Right renal cortex interstitium (tissue), 3 donors: Measurements from ENCODE around the gene PTBP1. TPM values are rescaled to one million over a fixed set of nuclear protein-coding genes. Genes with fewer than 3 reads are reported as not detected.
"Not testable (repeated sequence)": the region's sequence is repeated elsewhere in the genome, so short reads cannot be mapped to it uniquely, and the experiment has no call there.

Experiments
- DNase-seq, 3 donors: peaks; one replicate each; pipeline ENCODE4 v3.0.0-alpha.2; 2013; ENCODE audit warnings: low read depth in 3 of 3, low spot score in 2 of 3
- polyA plus RNA-seq, 3 donors: library from polyadenylated mRNA; unstranded; fragments of 120-200 nt; gene quantifications; one replicate each; pipeline ENCODE4 v1.2.1, GENCODE V29; 2013; ENCODE audit not compliant: insufficient read length in 3 of 3

Gene PTBP1
- polyA plus RNA-seq, 3 donors: 356 to 395 (median 364) TPM

DNA sequence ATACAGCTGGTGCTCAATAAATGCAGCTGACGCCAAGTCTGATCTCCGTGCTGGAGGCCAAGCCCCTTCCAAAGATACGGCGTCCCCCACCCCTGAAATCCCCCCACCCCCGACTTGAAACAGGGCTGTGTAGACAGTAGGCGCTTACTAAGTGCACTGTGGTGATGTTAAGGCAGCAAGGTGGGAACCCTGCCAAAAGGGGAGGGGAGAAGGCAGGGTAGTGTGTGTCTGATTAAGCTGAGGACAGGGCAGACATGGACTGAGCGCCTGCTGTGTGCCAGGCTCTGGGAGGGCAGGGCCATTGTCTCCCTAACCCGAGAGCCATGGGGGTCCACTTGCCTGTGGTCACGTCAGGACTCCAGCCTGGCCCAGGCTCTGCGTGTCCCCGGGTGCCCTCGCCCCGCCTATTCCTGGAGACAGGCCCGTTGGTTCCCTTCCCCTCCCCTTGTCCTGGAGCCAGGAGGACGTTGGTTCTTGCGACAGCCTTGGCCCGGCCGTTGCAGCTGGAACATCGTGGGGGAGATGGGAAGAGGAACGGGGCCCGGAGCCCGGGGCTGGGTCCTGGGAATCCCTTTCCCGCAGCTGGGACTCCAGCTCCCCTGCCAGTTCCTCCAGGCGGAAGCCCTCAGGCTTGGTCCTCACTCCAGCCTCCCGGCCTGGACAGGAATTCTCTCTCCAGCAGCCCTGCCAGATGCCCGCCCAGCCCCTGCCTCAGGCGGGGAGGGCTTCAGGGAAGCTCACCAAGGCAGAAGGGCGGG, 53.1 kb downstream of the PTBP1 start:
- no peak for DNase-seq

DNA sequence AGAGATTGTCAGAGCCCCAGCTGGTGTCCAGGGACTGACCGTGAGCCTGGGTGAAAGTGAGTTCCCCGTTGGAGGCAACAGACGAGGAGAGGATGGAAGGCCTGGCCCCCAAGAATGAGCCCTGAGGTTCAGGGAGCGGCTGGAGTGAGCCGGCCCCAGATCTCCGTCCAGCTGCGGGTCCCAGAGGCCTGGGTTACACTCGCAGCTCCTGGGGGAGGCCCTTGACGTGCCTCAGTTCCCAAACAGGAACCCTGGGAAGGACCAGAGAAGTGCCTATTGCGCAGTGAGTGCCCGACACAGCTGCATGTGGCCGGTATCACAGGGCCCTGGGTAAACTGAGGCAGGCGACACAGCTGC, 53.7 kb downstream of the PTBP1 start:
- no peak for DNase-seq

DNA sequence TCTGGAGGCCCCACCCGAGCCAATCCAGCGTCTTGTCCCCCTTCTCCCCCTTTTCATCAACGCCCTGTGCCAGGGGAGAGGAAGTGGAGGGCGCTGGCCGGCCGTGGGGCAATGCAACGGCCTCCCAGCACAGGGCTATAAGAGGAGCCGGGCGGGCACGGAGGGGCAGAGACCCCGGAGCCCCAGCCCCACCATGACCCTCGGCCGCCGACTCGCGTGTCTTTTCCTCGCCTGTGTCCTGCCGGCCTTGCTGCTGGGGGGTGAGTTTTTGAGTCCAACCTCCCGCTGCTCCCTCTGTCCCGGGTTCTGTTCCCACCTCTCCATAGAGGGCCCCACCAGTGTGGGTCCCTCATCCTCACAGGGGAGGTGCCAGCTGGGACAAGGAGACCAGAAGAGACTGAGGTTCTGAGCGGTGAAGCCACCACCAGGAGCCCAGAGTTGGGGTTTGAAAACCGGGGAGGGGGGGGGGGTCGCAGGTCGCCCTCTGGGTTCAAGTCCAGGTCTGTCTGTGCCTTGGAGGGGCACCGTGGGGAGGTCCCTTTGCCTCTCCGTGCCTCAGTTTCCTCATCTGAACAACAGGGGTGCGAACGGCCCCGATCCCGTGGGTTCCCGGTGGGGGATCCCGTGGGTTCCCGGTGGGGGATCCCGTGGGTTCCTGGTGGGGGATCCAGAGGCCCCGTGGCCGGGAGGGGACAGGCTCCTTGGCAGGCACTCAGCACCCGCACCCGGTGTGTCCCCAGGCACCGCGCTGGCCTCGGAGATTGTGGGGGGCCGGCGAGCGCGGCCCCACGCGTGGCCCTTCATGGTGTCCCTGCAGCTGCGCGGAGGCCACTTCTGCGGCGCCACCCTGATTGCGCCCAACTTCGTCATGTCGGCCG, 55.1 kb downstream of the PTBP1 start, which contains the start of gene ELANE:
Gene ELANE, plus strand, starts transcription at position 168 of the 878 bp plus-strand sequence. Its CDS starts 26 bp downstream, at position 194.
- no peak for DNase-seq

DNA sequence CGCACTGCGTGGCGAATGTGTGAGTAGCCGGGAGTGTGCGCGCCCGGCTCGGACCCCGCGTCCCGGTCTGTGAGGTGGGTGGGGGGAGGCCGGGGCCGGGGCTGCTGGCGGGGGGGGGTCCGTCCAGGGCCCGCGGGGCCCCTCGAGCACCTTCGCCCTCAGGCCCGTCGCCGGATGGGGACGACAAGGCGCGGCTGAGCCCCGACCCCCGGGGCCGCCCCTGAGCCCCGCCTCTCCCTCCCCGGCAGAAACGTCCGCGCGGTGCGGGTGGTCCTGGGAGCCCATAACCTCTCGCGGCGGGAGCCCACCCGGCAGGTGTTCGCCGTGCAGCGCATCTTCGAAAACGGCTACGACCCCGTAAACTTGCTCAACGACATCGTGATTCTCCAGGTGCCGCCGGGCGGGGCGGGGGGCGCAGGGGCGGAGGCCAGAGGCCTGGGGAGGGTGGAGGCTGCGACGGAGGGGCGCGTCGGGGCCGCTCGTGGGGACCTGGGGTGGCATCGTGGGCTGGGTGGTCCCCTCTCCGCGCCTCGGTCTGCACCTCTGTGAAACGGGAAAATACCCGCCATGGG, 55.8 kb downstream of the PTBP1 start:
- DNase-seq: no peak

DNA sequence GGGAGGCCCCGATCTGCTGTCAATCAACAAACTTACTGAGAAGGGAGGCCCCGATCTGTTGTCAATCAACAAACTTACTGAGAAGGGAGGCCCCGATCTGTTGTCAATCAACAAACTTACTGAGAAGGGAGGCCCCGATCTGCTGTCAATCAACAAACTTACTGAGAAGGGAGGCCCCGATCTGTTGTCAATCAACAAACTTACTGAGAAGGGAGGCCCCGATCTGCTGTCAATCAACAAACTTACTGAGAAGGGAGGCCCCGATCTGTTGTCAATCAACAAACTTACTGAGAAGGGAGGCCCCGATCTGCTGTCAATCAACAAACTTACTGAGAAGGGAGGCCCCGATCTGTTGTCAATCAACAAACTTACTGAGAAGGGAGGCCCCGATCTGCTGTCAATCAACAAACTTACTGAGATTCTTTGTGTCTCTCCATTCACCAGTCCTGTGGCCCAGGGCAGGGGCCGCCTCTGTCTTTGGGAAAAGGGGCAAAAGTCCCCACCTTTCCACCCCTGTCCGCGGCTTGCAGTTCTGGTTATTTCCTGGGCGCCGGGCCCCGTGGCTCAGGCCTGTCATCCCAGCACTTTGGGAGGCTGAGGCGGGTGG, 56.5 kb downstream of the PTBP1 start:
- not testable (repeated sequence) for DNase-seq

DNA sequence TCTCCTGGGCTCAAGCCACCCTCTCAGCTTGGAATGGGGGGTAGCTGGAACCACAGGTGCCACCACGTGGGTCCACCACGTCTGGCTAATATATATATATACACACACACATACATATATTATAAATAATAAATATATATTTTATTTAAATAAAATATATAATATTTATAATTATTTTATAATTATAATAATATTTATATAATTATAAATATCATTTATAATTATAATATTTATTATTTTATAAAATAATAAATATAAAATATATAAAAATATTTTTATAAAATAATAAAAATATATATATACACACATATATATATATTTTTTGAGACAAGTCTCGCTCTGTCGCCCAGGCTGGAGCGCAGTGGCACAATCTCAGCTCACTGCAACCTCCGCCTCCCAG, 57.3 kb downstream of the PTBP1 start:
- no peak for DNase-seq

DNA sequence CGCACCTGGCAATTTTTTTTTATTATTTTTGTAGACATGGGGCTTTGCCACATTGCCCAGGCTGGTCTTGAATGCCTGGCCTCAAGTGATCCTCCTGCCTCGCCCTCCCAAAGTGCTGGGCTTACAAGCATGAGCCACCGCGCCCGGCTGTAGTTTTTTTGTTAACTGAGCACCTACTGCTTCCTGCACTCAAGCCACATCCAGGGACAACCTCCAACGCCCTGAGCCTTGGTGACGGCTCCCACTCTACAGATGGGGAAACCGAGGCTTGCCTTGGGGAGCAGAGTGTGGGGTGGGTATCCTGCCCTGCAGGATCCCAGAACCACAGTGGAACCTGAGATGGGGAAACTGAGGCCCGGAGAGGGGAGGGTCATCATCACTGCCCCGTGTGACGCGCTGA, 57.9 kb downstream of the PTBP1 start:
- DNase-seq: no peak

DNA sequence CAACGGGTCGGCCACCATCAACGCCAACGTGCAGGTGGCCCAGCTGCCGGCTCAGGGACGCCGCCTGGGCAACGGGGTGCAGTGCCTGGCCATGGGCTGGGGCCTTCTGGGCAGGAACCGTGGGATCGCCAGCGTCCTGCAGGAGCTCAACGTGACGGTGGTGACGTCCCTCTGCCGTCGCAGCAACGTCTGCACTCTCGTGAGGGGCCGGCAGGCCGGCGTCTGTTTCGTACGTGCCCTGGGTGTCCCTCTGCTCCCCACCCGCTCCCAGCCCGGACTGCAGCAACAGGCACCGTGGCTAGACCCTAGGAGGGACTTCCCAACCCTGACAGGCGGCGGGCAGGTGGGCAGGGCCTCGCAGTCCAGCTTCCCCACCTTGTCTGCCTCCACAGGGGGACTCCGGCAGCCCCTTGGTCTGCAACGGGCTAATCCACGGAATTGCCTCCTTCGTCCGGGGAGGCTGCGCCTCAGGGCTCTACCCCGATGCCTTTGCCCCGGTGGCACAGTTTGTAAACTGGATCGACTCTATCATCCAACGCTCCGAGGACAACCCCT, 58.4 kb downstream of the PTBP1 start:
- no peak for DNase-seq

DNA sequence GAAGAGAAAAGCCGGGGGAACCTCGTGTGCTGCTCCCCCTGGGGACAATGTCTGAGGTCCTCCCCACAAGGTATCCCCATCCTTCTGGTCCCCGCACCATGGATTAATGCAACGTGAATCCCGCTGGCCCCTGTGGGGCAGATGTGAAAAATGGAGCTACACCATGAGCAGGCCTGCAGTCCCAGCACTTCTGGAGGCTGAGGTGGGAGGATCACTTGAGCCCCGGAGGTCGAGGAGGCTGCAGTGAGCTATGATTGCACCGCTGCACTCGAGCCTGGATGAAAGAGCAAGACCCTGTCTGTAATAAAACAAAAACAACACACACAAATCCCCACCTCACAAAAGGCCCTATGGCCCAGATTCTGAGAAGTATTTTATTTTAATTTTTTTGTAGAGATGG, 61.0 kb downstream of the PTBP1 start:
- no peak for DNase-seq

DNA sequence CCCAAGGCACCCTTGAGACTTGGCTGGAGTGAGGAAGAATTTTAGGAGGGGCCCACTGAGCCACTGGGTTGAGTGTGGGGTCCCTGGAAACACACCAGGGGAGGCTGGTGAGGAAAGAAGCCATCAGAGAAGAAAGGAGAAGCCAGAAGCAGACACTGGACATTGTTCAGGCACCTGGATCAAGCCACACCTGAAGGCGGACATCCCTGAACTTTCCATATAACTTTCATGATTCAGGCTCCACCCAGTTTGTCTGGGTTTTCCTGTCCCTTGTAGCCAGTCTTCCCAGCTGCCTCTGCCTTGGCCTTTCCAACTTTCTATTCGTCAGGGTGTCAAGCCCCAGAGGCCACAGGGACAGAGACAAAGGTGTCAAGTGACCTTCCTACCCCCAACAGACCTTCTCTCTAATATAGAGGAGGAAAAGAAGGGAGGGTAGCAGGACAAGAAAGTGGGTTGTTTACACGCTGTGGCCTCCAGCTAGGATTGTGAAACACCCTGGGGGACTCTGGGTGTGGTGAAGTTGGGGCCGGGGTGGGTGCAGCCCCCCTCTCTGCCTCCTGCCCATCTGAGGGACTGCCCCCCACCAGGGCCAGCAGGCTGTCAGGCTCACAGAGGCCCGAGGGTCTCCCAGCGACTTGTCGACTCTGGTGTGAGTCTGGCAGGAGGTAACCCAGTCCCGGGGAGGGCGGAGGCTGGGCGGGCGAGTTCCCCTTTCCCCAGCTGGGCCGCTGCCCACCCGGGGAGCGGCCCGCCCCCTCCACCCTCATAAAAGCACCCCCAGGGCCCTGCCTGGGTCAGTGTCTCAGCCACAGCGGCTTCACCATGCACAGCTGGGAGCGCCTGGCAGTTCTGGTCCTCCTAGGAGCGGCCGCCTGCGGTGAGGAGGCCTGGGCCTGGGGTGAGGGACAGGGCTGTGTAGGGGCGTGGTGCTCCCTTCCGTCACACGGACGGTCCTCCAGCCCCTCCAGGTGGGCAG, 61.9 kb downstream of the PTBP1 start, which contains the start of gene CFD:
Gene CFD, plus strand, starts transcription at position 797 of the 976 bp plus-strand sequence. Its CDS starts 26 bp downstream, at position 823.
- no peak for DNase-seq

DNA sequence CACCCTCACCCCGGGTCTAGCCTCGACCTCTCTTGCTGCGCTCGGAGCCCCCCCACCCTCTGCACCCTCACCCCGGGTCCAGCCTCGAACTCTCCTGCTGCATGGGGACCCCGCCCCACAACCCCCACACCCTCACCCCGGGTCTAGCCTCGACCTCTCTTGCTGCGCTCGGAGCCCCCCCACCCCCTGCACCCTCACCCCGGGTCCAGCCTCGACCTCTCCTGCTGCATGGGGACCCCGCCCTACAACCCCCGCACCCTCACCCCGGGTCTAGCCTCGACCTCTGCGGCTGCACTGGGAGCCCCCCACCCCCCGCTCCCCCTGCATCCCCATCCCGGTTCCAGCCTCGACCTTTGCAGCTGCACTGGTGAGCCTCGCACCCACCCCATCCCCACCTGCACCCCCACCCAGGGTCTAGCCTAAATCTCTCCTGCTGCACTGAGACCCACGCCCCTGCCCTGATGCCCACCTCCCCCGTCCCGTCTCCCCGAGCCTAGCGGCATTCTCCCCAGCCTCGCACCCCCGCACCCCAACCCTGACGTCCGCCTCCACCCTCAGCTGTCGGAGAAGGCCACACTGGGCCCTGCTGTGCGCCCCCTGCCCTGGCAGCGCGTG, 64.0 kb downstream of the PTBP1 start:
- DNase-seq: no peak

Other genes with a start within 250 kb of the PTBP1 start
- gene BSG, start 224.9 kb upstream of the PTBP1 start, polyA plus RNA-seq: 100 to 1,000 TPM; 377 to 439 (median 378) TPM
- gene HCN2, start 207.6 kb upstream of the PTBP1 start, polyA plus RNA-seq: under 1 TPM; 0.17 to 0.25 (median 0.24) TPM
- 10 to 100 TPM; 55.5 to 58.1 (median 56.1) TPM for gene POLRMT, start 163.9 kb upstream of the PTBP1 start, polyA plus RNA-seq
- under 1 TPM; 0.32 to 0.42 (median 0.35) TPM for gene FGF22, start 157.6 kb upstream of the PTBP1 start, polyA plus RNA-seq
- 10 to 100 TPM; 18.8 to 22.9 (median 21.4) TPM for gene RNF126, start 134.2 kb upstream of the PTBP1 start, polyA plus RNA-seq
- 10 to 100 TPM; 15.1 to 16.2 (median 16.2) TPM for gene FSTL3, start 121.1 kb upstream of the PTBP1 start, polyA plus RNA-seq
- under 1 TPM; 0.13 to 0.19 (median 0.15) TPM for gene PRSS57, start 102.0 kb upstream of the PTBP1 start, polyA plus RNA-seq
- gene PALM, start 88.5 kb upstream of the PTBP1 start, polyA plus RNA-seq: 10 to 100 TPM; 62.7 to 78.6 (median 77.9) TPM
- 1 to 10 TPM; 6.4 to 7.6 (median 6.5) TPM for gene MISP, start 46.3 kb upstream of the PTBP1 start, polyA plus RNA-seq
- 10 to 100 TPM in 2 of 3 donors, 1 to 10 TPM in 1; 9.5 to 12.3 (median 11.1) TPM for gene PLPPR3, start 24.5 kb downstream of the PTBP1 start, polyA plus RNA-seq
- 1 to 10 TPM in 1 of 3 donors, under 1 TPM in 2; 0.31 to 1.1 (median 0.83) TPM for gene AZU1, start 30.4 kb downstream of the PTBP1 start, polyA plus RNA-seq
- gene PRTN3, start 43.5 kb downstream of the PTBP1 start, polyA plus RNA-seq: 1 to 10 TPM in 1 of 3 donors, under 1 TPM in 2; 0.32 to 1.6 (median 0.78) TPM
- gene ELANE, start 54.9 kb downstream of the PTBP1 start, polyA plus RNA-seq: under 1 TPM in 2 of 3 donors, not detected in 1; 0.29 to 0.51 TPM
- 1 to 10 TPM; 1.4 to 2.0 (median 2.0) TPM for gene CFD, start 62.2 kb downstream of the PTBP1 start, polyA plus RNA-seq
- 10 to 100 TPM; 41.8 to 54.4 (median 43.9) TPM for gene MED16, start 95.7 kb downstream of the PTBP1 start, polyA plus RNA-seq
- gene RNU6-9, start 96.0 kb downstream of the PTBP1 start, polyA plus RNA-seq: not detected
- 10 to 100 TPM; 32.0 to 37.7 (median 34.1) TPM for gene R3HDM4, start 115.8 kb downstream of the PTBP1 start, polyA plus RNA-seq
- gene KISS1R, start 119.9 kb downstream of the PTBP1 start, polyA plus RNA-seq: under 1 TPM; 0.19 to 0.67 (median 0.43) TPM
- gene ARID3A, start 128.6 kb downstream of the PTBP1 start, polyA plus RNA-seq: 10 to 100 TPM; 16.2 to 18.9 (median 17.1) TPM
- 10 to 100 TPM; 31.1 to 34.6 (median 34.3) TPM for gene WDR18, start 186.9 kb downstream of the PTBP1 start, polyA plus RNA-seq
- gene GRIN3B, start 203.0 kb downstream of the PTBP1 start, polyA plus RNA-seq: under 1 TPM; 0.37 to 0.38 (median 0.37) TPM
- 100 to 1,000 TPM in 1 of 3 donors, 10 to 100 TPM in 2; 86.9 to 103 (median 93.5) TPM for gene TMEM259, start 223.7 kb downstream of the PTBP1 start, polyA plus RNA-seq
- gene RNU6-2, start 224.1 kb downstream of the PTBP1 start, polyA plus RNA-seq: not detected
- gene CNN2, start 229.2 kb downstream of the PTBP1 start, polyA plus RNA-seq: 100 to 1,000 TPM; 151 to 175 (median 158) TPM
- gene ABCA7, start 242.7 kb downstream of the PTBP1 start, polyA plus RNA-seq: 1 to 10 TPM; 6.1 to 6.6 (median 6.5) TPM